ENCODE measurements around the gene HHLA2.
A peak's percentile ranks its signal among the peaks of the same experiment; 100 is the strongest.
"Not testable (repeated sequence)": the region's sequence is repeated elsewhere in the genome, so short reads cannot be mapped to it uniquely, and the experiment has no call there.

The HHLA2 gene, protein sequence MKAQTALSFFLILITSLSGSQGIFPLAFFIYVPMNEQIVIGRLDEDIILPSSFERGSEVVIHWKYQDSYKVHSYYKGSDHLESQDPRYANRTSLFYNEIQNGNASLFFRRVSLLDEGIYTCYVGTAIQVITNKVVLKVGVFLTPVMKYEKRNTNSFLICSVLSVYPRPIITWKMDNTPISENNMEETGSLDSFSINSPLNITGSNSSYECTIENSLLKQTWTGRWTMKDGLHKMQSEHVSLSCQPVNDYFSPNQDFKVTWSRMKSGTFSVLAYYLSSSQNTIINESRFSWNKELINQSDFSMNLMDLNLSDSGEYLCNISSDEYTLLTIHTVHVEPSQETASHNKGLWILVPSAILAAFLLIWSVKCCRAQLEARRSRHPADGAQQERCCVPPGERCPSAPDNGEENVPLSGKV

DNA sequence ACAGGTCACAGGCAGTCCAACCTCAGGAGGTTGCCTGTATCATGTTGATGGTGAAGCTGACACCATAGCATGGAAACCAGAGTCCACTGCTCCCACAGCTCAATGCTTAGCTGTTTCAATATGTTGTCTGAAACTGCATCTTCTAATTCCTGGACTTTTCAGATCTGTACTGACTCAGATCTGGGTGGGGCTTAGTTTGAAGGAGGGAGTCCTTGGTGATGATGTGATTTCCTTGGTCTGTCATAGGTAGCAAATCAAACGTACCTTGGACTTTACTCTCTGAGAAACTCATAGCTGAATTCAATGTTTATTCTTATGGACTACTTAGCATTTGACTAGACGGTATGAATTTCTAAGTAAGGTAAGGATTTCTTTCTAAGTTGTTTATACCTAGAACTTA is at the start of gene HHLA2:
TSS of gene HHLA2 (plus strand) at position 310 of the 400 bp plus-strand sequence. CDS start 55,266 bp downstream, outside the sequence.
- DNase-seq (ENCODE audit: low read depth): no peak

DNA sequence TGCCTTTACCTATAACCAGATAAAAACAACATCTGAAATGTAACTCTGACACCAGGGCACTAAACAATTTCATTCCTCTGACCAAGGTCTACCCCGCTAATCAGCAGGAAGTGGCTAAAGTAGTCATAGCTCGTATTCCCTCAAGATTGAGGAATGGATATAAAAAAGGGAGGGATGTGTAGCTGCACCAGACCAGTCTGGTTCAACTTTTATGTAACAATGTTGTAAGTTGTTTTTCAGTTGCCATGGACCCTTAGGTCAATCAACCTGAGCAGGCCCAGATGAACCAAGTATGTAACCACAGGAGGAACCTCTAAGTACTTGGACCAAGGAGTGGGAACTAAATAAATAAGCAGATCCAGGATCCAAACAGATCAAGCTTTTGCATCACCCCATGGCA is 45.7 kb upstream of the HHLA2 start:
- no peak for DNase-seq (ENCODE audit: low read depth)

DNA sequence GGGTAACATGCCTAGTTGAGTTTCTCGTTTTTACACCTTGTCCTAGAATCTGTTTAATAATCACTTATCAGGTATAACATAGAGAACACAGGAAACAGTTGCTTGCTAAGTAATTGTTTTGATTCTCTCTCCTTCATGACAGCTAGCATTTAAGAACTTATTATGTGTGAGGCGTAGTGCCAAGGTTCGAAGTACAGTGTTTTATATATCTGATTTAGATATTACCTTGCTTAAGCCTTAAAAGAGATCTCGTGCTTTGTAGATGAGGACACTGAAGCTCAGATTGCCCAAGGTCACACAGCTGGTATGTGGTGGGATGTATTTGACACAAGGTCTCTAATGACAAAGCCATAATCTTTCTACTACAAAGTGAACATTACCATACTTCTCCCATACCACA is 45.1 kb upstream of the HHLA2 start:
- no peak for DNase-seq (ENCODE audit: low read depth)

DNA sequence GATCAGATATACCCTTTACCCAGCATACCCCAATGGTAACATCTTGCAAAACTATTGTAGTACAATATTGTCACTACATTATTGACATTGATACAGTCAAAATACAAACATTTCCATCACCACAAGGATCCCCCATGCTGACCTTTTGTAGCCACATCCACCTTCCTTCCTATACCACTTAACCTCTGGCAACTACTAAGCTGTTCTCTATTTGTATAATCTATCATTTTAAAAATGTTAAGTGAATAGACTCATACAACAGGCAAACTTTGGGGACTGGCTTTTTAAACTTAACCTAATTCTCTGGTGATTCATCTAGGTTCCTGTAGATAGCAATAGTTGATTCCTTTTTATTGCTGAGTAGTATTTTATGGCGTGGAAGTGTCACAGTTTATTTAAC is 44.5 kb upstream of the HHLA2 start:
- no peak for DNase-seq (ENCODE audit: low read depth)

DNA sequence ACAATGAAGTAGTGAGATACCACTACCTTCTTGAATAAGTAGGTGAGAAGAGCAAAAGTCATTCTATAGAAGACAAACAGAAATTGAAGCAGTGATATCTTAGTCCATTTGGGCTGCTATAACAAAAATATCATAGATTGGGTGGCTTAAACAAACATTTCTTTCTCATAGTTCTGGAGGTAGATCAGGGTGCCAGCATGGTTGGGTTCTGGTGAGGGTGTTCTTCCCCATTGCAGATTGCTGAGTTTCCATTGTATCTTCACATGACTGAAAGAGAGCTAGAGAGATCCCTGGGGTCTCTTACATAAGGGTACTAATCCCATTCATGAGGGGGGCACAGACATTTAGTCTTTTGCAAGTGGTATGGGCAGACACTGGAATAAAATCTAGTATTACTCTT is 41.2 kb upstream of the HHLA2 start:
- no peak for DNase-seq (ENCODE audit: low read depth)

DNA sequence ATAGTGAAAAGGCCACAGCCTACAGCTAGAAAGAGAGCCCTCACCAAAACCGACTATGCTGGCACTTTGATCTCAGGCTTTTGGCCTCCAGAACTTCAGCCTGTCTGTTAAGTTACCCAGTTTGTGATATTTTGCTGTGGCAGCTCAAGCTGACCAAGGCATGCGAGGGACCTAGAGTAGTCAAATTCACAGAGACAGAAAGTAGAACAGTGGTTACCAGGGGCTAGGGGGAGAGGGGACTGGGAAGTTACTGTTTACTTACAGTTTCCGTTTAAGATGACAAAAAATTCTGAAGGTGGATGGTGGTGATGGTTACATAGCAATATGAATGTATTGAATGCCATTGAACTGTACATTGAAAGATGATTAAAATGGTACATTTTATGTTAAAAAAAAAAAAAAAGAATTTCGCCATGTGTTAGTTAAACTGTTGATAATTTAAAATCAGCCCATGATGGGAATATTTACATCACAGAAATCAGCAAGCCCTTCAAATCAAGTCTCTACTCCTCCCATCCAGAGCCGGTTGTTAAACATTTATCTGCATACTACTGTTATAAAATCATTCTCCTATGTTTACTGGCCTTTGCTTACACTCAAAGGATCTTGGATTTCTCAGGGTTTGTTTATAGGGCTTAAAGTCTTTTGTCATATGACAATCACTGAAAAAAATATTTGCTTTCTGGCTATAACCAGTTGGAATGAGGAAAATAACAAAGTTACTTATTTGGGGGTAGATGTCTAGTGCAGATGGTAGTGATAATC is 31.6 kb upstream of the HHLA2 start:
- DNase-seq (ENCODE audit: low read depth): not testable (repeated sequence)

DNA sequence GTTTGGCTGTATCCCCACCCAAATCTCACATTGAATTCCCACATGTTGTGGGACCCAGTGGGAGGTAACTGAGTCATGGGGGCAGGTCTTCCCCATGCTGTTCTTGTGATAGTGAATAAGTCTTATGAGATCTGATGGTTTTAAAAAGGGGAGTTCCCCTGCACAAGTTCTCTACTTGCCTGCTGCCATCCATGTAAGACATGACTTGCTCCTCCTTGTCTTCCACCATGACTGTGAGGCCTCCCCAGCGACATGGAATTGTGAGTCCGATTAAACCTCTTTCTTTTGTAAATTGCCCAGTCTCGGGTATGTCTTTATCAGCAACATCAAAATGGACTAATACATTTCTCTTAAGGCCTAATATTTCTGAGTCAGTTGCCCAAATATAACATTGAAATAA is 28.1 kb upstream of the HHLA2 start:
- DNase-seq (ENCODE audit: low read depth): not testable (repeated sequence)

DNA sequence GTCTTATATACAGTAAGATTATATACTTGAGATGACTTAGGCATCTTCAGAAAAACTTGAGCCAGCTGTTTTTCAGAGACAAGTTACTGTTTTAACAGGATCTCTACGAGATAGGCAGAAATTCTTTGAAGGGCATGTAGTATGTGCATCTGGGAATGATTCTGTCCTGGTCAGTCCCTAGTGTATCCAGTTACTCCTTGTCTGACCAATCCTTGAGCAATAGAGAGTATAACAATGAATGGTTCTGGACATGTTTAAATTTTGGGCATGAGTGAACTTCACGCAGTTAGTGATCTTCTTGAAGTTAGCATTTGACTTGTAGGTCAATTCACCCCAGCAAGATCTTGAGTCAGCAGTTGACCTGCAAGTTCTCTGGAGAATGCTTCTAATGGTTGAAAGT is 24.7 kb upstream of the HHLA2 start:
- peak; percentile 66 for DNase-seq (ENCODE audit: low read depth)

DNA sequence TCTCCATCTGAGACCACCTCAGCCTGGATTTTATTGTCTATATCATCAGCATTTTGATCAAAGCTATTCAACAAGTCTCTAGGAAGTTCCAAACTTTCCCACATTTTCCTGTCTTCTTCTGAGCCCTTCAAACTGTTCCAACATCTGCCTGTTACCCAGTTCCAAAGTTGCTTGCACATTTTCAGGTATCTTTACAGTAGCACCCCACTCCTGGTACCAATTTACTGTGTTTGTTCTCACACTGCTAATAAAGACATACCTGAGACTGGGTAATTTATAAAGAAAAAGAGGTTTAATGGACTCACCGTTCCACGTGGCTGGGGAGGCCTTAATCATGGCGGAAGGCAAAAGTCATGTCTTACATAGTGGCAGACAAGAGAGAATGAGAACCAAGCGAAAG is 17.3 kb upstream of the HHLA2 start:
- DNase-seq (ENCODE audit: low read depth): not testable (repeated sequence)

DNA sequence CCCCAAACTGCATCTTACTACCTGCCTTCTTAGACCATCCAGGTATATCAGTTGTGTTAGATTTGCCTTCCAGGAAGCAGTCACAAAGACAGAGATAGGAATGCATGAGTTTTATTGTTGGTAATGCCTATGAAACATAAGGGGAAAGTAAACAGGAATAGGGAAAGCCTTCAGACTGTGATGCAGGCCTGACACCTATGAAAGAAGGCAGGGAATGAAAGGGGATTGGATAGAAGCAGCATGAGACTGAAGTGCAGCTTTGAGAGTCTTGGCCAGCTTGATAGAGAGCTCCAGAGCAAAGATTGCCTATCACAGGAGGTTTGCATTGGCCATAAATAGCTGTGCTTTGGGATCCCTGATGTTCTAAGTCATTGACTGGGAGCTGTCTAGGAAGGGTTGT is 15.9 kb upstream of the HHLA2 start:
- no peak for DNase-seq (ENCODE audit: low read depth)

DNA sequence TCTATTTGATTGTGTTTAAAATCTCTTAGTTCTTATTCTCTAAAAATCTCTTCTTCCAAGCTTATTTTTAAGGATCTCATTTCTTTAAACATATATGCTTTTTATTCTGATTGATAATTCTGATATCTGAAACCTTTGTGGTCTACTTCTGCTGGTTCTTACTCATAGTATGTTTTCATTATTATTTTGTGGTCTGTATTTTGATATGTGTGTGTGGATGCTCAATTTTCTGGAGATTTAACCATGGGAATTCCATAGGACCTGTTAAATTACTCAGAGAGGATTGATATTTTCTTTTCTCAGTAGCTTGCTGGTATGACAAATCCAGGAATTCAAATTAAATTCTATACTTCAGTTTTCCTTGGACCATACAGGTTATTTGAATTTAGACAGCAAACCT is 14.7 kb upstream of the HHLA2 start:
- no peak for DNase-seq (ENCODE audit: low read depth)

DNA sequence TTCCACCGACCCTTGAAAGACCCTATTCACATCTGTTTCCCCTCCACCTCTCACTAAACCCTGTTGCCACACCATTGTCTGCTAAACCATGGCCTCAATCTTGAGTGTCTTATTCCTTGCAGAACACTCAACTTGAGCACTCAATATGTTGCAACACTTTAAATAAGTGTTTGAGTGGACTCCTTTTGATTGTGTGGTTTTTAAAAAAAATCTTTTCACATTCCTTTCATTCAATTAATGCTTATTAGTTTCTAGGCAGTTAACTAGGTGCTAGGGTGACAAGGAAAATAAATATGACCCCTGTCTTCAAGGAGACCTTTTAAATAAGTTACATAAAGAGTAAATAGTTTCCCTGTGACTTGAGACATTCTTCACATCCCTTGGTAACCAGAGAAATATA is 13.3 kb upstream of the HHLA2 start:
- DNase-seq (ENCODE audit: low read depth): no peak

DNA sequence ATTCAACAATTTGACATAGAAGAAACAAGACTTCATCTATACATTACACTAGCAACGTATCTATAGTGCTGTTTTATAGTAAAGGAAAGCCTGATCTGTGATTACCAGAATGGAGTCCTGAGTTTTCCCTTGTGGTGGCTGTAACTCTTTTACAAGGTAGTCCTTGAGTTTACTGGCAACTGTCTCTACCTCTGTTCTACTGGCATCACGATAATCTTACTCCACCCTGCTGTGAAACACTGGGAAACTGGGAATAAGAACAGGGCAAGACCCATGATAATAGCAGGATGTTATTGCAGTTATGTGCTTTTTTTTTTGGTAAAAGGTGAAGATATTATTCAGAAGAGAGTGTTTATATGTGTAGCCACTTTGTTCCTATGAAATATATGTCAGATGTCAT is 12.4 kb upstream of the HHLA2 start:
- DNase-seq (ENCODE audit: low read depth): no peak

DNA sequence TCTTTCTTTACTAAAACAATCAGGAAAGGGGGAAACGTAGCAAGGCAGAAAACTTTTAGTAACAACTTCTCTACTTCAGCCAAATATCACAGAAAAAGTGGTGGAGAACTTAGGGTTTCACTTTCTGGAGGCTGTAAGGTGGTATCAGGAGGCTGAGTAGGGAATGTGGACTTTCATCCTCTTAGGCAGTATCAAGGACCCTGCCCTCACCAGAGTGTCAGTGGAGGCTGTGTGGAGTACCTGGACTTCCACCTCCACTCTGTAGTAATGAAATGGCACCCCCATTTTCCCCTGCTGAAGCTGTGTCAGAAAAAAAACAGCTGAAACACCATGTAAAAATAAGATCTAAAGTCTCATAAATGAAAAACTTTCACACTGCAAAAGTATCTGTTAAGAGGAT is 11.2 kb upstream of the HHLA2 start:
- DNase-seq (ENCODE audit: low read depth): no peak

DNA sequence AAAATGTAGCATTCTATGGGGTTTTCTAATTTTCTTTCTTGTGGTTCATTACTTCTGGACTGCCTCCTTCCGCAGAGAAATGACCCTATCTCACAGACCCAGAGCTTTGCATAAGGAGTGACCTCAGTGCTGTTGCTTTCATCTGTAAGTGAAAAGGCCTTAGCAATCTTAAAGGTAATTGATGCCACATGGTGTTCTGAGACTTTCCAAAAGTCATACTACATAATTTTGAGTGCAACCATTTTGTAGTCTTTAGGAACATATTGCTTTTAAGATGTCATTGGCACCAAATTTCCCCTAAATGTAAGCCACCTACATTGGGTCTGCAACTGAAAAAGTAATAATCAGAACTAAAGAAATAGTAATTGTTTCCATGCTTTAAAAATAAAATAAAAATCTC is 9.2 kb upstream of the HHLA2 start:
- DNase-seq (ENCODE audit: low read depth): peak; percentile 4

DNA sequence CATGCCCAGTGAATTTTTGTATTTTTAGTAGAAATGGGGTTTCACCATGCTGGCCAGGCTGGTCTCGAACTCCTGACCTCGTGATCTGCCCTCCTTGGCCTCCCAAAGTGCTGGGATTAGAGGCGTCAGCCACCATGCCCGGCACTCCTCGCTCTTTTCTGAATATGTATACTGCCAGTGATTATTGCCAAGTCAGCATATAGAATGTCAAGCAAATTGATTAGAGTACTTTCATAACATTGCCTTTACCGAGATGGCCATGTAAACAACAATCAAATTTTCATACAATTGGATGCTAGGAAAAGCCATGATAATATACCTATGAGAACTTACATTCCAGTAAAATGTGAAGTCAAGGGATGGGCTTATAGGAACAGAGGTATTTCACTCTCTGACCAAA is 8.2 kb upstream of the HHLA2 start:
- DNase-seq (ENCODE audit: low read depth): not testable (repeated sequence)

DNA sequence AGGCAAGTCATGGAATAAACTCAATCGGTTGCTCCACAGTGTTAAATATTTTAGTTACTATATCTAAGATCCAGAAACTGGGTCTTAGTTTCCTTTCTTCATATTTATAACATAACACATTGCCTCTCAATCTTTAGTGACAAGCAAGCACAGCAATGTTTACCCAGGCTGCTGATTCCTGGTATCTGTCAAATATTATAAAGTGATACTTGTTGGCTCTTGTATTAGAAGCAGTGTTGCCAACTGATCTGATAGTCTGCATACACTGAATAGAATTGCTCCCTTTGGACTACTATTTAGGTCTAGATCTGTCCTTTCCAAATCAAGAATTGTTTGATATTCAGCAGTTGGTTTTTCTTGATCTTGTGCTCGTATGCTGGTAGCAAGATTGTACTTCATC is 7.2 kb upstream of the HHLA2 start:
- no peak for DNase-seq (ENCODE audit: low read depth)

DNA sequence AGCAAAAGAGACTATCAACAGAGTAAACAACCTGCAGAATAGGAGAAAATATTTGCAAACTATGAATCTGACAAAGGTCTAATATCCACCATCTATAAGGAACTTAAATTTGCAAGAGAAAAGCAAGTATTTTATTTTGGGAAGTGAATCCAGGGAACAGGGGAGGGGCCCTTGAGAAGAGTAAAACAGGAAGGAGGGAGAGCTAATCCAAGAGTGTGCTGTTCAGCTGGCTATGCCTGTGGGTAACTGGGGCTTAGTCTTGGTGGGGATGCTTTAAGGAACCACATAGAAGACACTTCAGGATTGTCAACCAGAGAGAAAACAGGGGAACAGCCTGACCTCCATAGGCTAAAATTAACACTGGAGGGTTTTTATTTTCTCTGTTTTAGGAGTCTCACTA is 3.9 kb upstream of the HHLA2 start:
- no peak for DNase-seq (ENCODE audit: low read depth)

DNA sequence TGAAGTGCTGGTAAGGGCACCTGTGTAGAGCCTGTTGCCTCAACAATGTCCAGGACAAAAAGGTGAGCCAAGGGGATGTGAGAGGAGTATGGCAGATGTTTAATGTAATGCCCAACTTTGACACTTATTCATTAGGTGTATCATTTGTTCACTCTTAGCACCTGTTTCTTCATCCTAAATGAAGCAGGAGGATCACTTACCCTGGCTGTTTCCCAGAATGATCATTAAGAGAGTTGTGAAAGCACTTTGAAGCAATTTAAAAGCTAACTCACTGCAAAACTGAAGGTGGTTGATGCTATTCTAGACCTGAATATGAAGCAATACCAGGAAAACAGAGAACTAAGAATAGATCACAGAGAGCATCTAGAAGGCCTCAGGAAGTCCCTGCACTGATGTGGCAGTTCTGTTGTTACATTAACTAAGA is 3.4 kb upstream of the HHLA2 start:
- no peak for DNase-seq (ENCODE audit: low read depth)

DNA sequence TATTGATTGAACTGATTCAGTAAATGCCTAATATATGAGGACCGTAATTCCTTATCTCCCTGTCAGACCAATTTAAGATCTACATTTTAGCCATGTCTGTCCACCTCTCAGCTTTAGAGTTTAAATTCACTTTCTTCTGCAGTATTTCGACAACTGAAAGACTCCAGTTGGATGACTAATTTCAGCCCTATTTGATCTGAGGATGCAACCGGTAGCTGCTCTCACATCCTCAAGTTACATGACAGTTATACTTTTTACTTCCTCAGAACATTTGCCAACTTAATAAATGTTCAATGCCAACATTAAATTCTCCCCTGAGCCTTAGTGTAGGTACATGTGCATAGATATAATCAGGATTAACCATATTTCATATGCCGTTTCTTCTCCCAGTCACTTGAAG is 2.5 kb upstream of the HHLA2 start:
- no peak for DNase-seq (ENCODE audit: low read depth)

DNA sequence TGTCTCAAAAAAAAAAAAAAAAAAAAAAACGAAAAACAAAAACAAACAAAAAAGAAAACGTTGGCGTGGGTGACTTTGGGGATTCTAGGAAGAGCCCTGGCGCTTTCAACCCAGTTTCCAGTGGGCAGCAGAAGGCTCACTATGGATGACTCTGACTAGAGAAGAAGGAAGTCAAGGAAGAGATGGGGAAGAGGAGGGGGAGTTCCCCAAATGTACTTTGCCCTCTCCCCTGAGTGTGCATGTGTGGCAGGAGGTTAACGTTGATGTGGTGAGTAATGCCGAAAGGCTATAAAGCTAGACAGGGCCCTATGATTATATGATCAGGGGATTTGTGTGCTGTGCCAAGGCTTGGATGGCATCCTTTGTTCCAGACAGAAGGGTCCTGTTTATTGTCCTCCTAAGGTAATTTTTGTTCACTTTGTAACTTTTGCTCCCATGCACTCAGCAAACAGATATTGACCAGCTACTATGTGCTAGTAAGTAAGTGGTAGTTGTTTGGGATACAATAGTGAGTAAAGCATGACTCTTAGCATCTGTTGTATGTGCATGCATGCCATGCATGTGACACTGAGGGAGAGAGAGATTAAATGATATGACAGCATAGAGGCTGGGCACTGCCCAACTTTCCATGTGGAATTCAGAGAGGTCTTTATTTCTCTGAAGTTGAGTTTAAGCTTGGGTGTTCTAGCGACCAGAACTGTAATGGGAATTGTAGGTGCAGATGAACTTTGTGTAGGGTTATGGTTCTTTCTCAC is 750 bp upstream of the HHLA2 start:
- DNase-seq (ENCODE audit: low read depth): no peak

DNA sequence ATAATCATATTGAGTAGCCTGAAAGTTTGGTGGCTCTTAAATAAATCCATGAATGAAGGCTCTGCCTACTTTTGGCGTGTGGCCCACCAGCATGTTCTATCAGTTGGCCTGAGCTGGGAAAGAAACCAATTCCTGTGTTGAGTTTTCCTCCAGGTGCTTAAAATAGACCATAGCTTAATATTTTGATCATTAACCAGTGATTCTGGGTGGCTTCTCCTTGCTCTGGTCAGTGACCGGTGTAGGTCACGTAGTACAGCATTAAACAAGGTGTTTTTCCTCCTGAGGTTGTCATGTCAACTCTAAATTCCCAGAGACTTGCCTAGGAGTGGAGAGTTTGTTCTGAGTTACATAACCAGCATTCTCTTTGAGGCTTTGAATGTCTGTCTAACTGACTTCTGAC is 1.3 kb downstream of the HHLA2 start:
- no peak for DNase-seq (ENCODE audit: low read depth)

DNA sequence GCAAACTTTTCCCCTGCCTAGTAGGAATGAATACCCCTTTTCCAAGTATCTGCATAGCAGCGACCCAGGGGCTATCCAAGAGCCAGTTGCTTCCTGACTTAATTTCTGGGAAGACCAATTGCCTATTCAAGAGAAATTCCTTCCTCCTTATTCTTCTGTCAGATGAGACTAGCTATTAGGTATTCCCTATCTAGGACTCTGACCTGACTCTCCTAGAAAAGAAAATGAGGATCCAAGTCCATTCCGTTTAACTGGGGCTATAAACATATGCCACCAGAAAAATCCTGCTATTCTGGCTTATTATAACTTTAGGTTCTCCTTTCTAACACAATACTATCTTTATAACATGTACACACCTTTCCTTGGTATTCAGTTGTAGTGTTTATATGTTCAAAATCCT is 1.7 kb downstream of the HHLA2 start:
- no peak for DNase-seq (ENCODE audit: low read depth)

Data from fibroblast of gingiva (primary cell).